HG03097 (cell line): Measurements from ENCODE around the gene UBN1.

ENCODE experiments used
- ATAC-seq: cut with Tn5 transposase; IDR thresholded peaks from one replicate; pipeline ENCODE4 v1.9.1; 2021; ENCODE audit not compliant: unreplicated experiment, low FRiP score

UBN1 gene

GRCh38 chr16:4904108-4904941, 57.0 kb downstream of the UBN1 start:
- ATAC-seq = no peak

GRCh38 chr16:4904942-4905615, 57.8 kb downstream of the UBN1 start:
- no peak for ATAC-seq

- no peak for ATAC-seq
Observed at GRCh38 chr16:4908854-4909401, 61.6 kb downstream of the UBN1 start.

- ATAC-seq = no peak
Observed at GRCh38 chr16:4909825-4910224, 62.5 kb downstream of the UBN1 start.

GRCh38 chr16:4910828-4911227, 63.5 kb downstream of the UBN1 start:
- ATAC-seq = no peak

GRCh38 chr16:4911970-4912386, 64.7 kb downstream of the UBN1 start:
- no peak for ATAC-seq

- no peak for ATAC-seq
Observed at GRCh38 chr16:4913130-4913773, 66.0 kb downstream of the UBN1 start.

- ATAC-seq = no peak
Observed at GRCh38 chr16:4913774-4914525, 66.7 kb downstream of the UBN1 start.

- no peak for ATAC-seq
Observed at GRCh38 chr16:4914528-4915225, 67.4 kb downstream of the UBN1 start.

- ATAC-seq = no peak
Observed at GRCh38 chr16:4915226-4915761, 68.0 kb downstream of the UBN1 start.

- ATAC-seq = no peak
Observed at GRCh38 chr16:4917117-4917516, 69.8 kb downstream of the UBN1 start.

GRCh38 chr16:4918781-4919251, 71.5 kb downstream of the UBN1 start:
- ATAC-seq = no peak

- ATAC-seq = no peak
Observed at GRCh38 chr16:4920826-4921225, 73.5 kb downstream of the UBN1 start.

- no peak for ATAC-seq
Observed at GRCh38 chr16:4922721-4923342, 75.6 kb downstream of the UBN1 start.

GRCh38 chr16:4923853-4924252, 76.6 kb downstream of the UBN1 start:
- no peak for ATAC-seq

- no peak for ATAC-seq
Observed at GRCh38 chr16:4924593-4925292, 77.5 kb downstream of the UBN1 start.

GRCh38 chr16:4925293-4925607, 78.0 kb downstream of the UBN1 start:
- no peak for ATAC-seq

- ATAC-seq = no peak
Observed at GRCh38 chr16:4925791-4926190, 78.5 kb downstream of the UBN1 start.

GRCh38 chr16:4926928-4927327, 79.6 kb downstream of the UBN1 start:
- no peak for ATAC-seq
